Mammary epithelial cell (primary cell): ENCODE measurements around the gene CTNNBIP1.

ENCODE experiments used
- EZH2 ChIP-seq: IDR thresholded peaks from 2 replicates; pipeline ENCODE4 v1.6.1; 2012; ENCODE audit warnings: low read length, inconsistent platforms, borderline replicate concordance
- TF ChIP-seq, protein P1 (sequence below), 2 donors: IDR thresholded peaks in 1 of 2; conservative IDR thresholded peaks in 1 of 2; 2 replicates each; pipeline ENCODE4 v1.5.1; 2011 to 2012; ENCODE audit warnings: inconsistent platforms in 2 of 2, low read length in 2 of 2, mild to moderate bottlenecking in 2 of 2, control low read depth in 1 of 2, low read depth in 1 of 2; ENCODE audit not compliant: insufficient read depth in 1 of 2; ENCODE audit errors: extremely low read depth in 1 of 2

DNA sequence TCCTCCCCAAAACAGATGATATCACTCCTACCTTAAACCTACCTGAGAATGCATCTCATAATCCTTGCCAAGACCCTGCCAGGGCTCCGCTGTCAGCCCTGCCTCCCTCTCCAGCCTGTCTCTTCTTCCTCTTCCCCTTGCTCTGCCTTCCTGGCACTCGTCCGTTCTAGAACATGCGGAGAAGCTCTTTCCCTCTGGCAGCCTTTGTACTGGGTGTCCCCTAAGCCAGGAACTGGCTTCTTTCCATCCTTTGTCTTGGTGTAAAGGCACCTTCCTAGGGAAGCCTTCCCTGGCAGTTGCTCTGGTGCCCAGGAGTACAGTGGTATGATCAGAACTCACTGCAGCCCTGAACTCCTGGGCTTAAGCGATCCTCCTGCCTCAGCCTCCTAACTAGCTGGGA is 36.1 kb downstream of the CTNNBIP1 start:
- TF ChIP-seq, protein P1, sequence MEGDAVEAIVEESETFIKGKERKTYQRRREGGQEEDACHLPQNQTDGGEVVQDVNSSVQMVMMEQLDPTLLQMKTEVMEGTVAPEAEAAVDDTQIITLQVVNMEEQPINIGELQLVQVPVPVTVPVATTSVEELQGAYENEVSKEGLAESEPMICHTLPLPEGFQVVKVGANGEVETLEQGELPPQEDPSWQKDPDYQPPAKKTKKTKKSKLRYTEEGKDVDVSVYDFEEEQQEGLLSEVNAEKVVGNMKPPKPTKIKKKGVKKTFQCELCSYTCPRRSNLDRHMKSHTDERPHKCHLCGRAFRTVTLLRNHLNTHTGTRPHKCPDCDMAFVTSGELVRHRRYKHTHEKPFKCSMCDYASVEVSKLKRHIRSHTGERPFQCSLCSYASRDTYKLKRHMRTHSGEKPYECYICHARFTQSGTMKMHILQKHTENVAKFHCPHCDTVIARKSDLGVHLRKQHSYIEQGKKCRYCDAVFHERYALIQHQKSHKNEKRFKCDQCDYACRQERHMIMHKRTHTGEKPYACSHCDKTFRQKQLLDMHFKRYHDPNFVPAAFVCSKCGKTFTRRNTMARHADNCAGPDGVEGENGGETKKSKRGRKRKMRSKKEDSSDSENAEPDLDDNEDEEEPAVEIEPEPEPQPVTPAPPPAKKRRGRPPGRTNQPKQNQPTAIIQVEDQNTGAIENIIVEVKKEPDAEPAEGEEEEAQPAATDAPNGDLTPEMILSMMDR (conservative IDR thresholded peaks at IDR 0.05 in 1 of 2, IDR thresholded peaks at IDR 0.05 in 1 of 2; ENCODE audit: extremely low read depth in 1 of 2, insufficient read depth in 1 of 2, low read depth in 1 of 2, low read length in 2 of 2): no peak
- TF ChIP-seq EZH2: no peak
